HEK293 (cell line): ENCODE measurements around the gene KANK4.

Source experiments
- CTCF ChIA-PET: fragments of 350-600 bp; formaldehyde crosslinking; extraction: SDS; loops from one replicate; lab custom pipeline; 2021; ENCODE audit warnings: antibody characterized with exemption; lab: Yijun Ruan, JAX
- POLR2A ChIA-PET: fragments of 300-600 bp; formaldehyde crosslinking; extraction: SDS; loops from one replicate; lab custom pipeline; 2020; ENCODE audit warnings: antibody characterized with exemption, inconsistent platforms; lab: Yijun Ruan, JAX
- H3K27ac ChIP-seq: fragments of 200-500 bp; sonication (Bioruptor generic); 2 replicates; pipeline ENCODE4 v1.5.1; 2014; ENCODE audit warnings: low read depth, low read length, control low read depth, inconsistent platforms; ENCODE audit errors: extremely low read depth
- H3K36me3 ChIP-seq, 2 experiments: fragments of 200-500 bp in 1 of 2; sonication (Bioruptor generic) in 1 of 2; 1 replicate in 1 of 2; 2 replicates in 1 of 2; pipeline ENCODE4 v1.5.1; 2014 to 2017; ENCODE audit warnings: inconsistent platforms in 2 of 2, low read length in 2 of 2; ENCODE audit not compliant: control insufficient read depth in 2 of 2, insufficient read depth in 1 of 2
- H3K4me1 ChIP-seq: fragments of 200-500 bp; sonication (Bioruptor generic); 2 replicates; pipeline ENCODE4 v1.5.1; 2014; ENCODE audit warnings: mild to moderate bottlenecking, low read length, inconsistent platforms; ENCODE audit not compliant: control insufficient read depth, insufficient read depth
- H3K4me3 ChIP-seq: 2 replicates; pipeline ENCODE4 v1.5.1; 2011; ENCODE audit warnings: low read depth, mild to moderate bottlenecking, control low read depth, low read length, moderate library complexity
- H3K9me3 ChIP-seq: fragments of 200-500 bp; sonication (Bioruptor generic); 2 replicates; pipeline ENCODE4 v1.5.1; 2014; ENCODE audit warnings: low read depth, low read length, inconsistent platforms; ENCODE audit not compliant: control insufficient read depth, insufficient read depth
- GLI2 ChIP-seq: fragments of 450-650 bp; formaldehyde crosslinking; IDR thresholded peaks from 2 replicates; pipeline ENCODE4; 2017; ENCODE audit warnings: missing biosample characterization, missing genetic modification characterization, low read depth, borderline replicate concordance
- MZF1 ChIP-seq: fragments of 450-650 bp; formaldehyde crosslinking; IDR thresholded peaks from 2 replicates; pipeline ENCODE4 v1.5.1; 2017; ENCODE audit warnings: missing biosample characterization, missing genetic modification characterization, borderline replicate concordance
- WT1 ChIP-seq: fragments of 450-650 bp; formaldehyde crosslinking; IDR thresholded peaks from 2 replicates; pipeline ENCODE4 v1.5.1; 2016; ENCODE audit warnings: missing biosample characterization, missing genetic modification characterization
- ZBTB17 ChIP-seq: fragments of 450-650 bp; formaldehyde crosslinking; IDR thresholded peaks from 2 replicates; pipeline ENCODE4 v1.5.1; 2016; ENCODE audit warnings: missing biosample characterization, missing genetic modification characterization
- ZFP37 ChIP-seq: fragments of 450-650 bp; formaldehyde crosslinking; IDR thresholded peaks from 2 replicates; pipeline ENCODE4 v1.5.1; 2016; ENCODE audit warnings: missing biosample characterization, missing genetic modification characterization
- ZNF114 ChIP-seq: fragments of 450-650 bp; formaldehyde crosslinking; IDR thresholded peaks from 2 replicates; pipeline ENCODE4 v1.5.0; 2017; ENCODE audit warnings: missing biosample characterization, missing genetic modification characterization
- ZNF133 ChIP-seq: fragments of 450-650 bp; formaldehyde crosslinking; IDR thresholded peaks from 2 replicates; pipeline ENCODE4 v1.5.1; 2016; ENCODE audit warnings: missing biosample characterization, missing genetic modification characterization
- ZNF146 ChIP-seq: fragments of 450-650 bp; formaldehyde crosslinking; IDR thresholded peaks from 2 replicates; pipeline ENCODE4 v1.5.1; 2016; ENCODE audit warnings: missing biosample characterization, missing genetic modification characterization
- ZNF2 ChIP-seq: fragments of 450-650 bp; formaldehyde crosslinking; IDR thresholded peaks from 2 replicates; pipeline ENCODE4 v1.5.1; 2016; ENCODE audit warnings: missing biosample characterization, missing genetic modification characterization
- ZNF202 ChIP-seq: fragments of 450-650 bp; formaldehyde crosslinking; IDR thresholded peaks from 2 replicates; pipeline ENCODE4 v1.5.1; 2016; ENCODE audit warnings: missing biosample characterization, missing genetic modification characterization, borderline replicate concordance
- ZNF221 ChIP-seq: fragments of 450-650 bp; formaldehyde crosslinking; IDR thresholded peaks from 2 replicates; pipeline ENCODE4 v1.5.1; 2017; ENCODE audit warnings: missing biosample characterization, missing genetic modification characterization, borderline replicate concordance
- ZNF433 ChIP-seq: fragments of 450-650 bp; formaldehyde crosslinking; IDR thresholded peaks from 2 replicates; pipeline ENCODE4 v1.5.1; 2016; ENCODE audit warnings: missing biosample characterization, missing genetic modification characterization, low read depth
- ZNF555 ChIP-seq: fragments of 450-650 bp; formaldehyde crosslinking; conservative IDR thresholded peaks from 2 replicates; pipeline ENCODE4 v1.5.1; 2017; ENCODE audit warnings: missing biosample characterization, mild to moderate bottlenecking, missing genetic modification characterization, inconsistent platforms
- ZNF561 ChIP-seq: fragments of 450-650 bp; IDR thresholded peaks from 2 replicates; pipeline ENCODE4 v1.5.1; 2018; ENCODE audit warnings: missing biosample characterization, missing genetic modification characterization, borderline replicate concordance
- ZNF610 ChIP-seq: fragments of 450-650 bp; formaldehyde crosslinking; IDR thresholded peaks from 2 replicates; pipeline ENCODE4 v1.5.1; 2016; ENCODE audit warnings: missing biosample characterization, missing genetic modification characterization, borderline replicate concordance
- ZNF670 ChIP-seq: fragments of 450-650 bp; formaldehyde crosslinking; IDR thresholded peaks from 2 replicates; pipeline ENCODE4 v1.5.1; 2016; ENCODE audit warnings: missing biosample characterization, missing genetic modification characterization, low read depth
- ZNF704 ChIP-seq: fragments of 450-650 bp; formaldehyde crosslinking; IDR thresholded peaks from 2 replicates; pipeline ENCODE4 v1.5.1; 2016; ENCODE audit warnings: missing biosample characterization, missing genetic modification characterization
- ZNF747 ChIP-seq: fragments of 450-650 bp; formaldehyde crosslinking; IDR thresholded peaks from 2 replicates; pipeline ENCODE4 v1.5.1; 2016; ENCODE audit warnings: missing biosample characterization, missing genetic modification characterization
- ZNF768 ChIP-seq: fragments of 450-650 bp; formaldehyde crosslinking; IDR thresholded peaks from 2 replicates; pipeline ENCODE4 v1.5.1; 2018; ENCODE audit warnings: missing biosample characterization, mild to moderate bottlenecking, missing genetic modification characterization
- ZNF830 ChIP-seq: fragments of 450-650 bp; IDR thresholded peaks from 2 replicates; pipeline ENCODE4 v1.5.0; 2018; ENCODE audit warnings: missing biosample characterization, missing genetic modification characterization, low read depth, mild to moderate bottlenecking, moderate library complexity
- ZSCAN23 ChIP-seq: fragments of 450-650 bp; formaldehyde crosslinking; IDR thresholded peaks from 2 replicates; pipeline ENCODE4 v1.5.1; 2016; ENCODE audit warnings: missing biosample characterization, missing genetic modification characterization
- ZSCAN30 ChIP-seq: fragments of 450-650 bp; IDR thresholded peaks from 2 replicates; pipeline ENCODE4 v1.5.1; 2018; ENCODE audit warnings: missing biosample characterization, mild to moderate bottlenecking, missing genetic modification characterization, moderate library complexity
- TF ChIP-seq, protein P1 (sequence below): fragments of 450-650 bp; formaldehyde crosslinking; IDR thresholded peaks from 2 replicates; pipeline ENCODE4 v1.5.1; 2016; ENCODE audit warnings: missing biosample characterization, missing genetic modification characterization
- TF ChIP-seq, protein P2 (sequence below): fragments of 450-650 bp; formaldehyde crosslinking; IDR thresholded peaks from 2 replicates; pipeline ENCODE4 v1.5.1; 2016; ENCODE audit warnings: missing biosample characterization, missing genetic modification characterization
- TF ChIP-seq, protein P3 (sequence below): fragments of 450-650 bp; formaldehyde crosslinking; IDR thresholded peaks from 2 replicates; pipeline ENCODE4 v1.5.1; 2016; ENCODE audit warnings: missing biosample characterization, missing genetic modification characterization

Gene KANK4

DNA sequence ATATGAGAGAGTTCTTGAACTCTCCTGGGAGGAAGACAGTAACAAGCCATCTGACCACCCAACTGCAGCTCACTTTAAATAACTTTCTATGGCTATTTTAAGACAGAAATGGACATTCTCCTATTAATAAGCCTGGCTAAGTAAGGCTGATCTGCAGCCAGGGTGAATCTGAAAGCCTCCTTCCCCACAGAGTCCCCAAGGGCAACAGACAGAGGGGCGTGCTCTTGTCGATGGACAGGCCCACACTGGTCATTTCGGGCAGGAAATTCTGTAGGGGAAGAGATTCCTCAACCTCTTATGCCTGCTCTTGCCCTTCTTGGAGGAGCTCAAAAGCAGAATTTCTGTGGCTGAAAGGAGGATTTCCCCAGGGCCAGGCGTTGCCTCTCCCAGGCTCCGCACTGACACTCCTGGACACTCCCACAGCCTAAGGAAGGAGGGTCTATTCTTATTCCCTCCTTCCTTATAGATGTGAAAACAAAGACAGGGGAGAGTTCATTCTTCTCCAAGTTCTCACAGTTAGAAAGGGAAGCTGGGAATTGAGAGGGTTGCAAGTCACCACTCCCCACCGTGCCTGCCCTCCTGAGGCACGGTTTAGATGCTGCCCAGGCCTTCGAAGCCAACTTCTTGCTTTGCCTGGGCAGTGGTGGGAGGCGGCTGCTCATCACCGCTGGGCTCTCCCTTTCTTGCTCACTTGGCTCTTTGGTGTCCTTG is 17.9 kb upstream of the KANK4 start:
- CTCF ChIA-PET = interaction anchor here (0.6 to 0.8 kb wide), 3 partner anchors 17 to 161 kb away, joined by 3 to 4 read pairs (median 3); no protein-coding TSS in a partner anchor

GRCh38 chr1:62336638-62336994 is 17.4 kb upstream of the KANK4 start:
- CTCF ChIA-PET = no interaction called here
- no peak overlapping the region for H3K4me3 ChIP-seq
- POLR2A ChIA-PET = no interaction called here

More for the DNA sequence above, 17.9 kb upstream of the KANK4 start:
- Histone ChIP-seq H3K4me3 (no peak overlapping the region), H3K9me3 (no peaks in the 10 kb centered on the region), H3K4me1 (no peaks in the 10 kb centered on the region), H3K36me3 (no peaks in the 10 kb centered on the region), H3K27ac (no peak overlapping the region)
- POLR2A ChIA-PET = no interaction called here
- no peak for TF ChIP-seq ZNF768
- TF ChIP-seq MZF1 (tag by site-specific recombination) = no peak
- no peak for TF ChIP-seq ZNF830 (tag by site-specific recombination)
- no peak for TF ChIP-seq ZNF114 (tag by site-specific recombination)
- TF ChIP-seq ZNF561 = no peak
- TF ChIP-seq ZNF202 (tag by site-specific recombination) = no peak
- TF ChIP-seq ZNF221 (tag by site-specific recombination) = no peak
- no peak for TF ChIP-seq GLI2 (tag by site-specific recombination)
- no peak for TF ChIP-seq ZNF747
- no peak for TF ChIP-seq ZNF433 (tag by site-specific recombination)
- no peak for TF ChIP-seq ZSCAN30
- TF ChIP-seq ZNF2 (tag by site-specific recombination) = no peak

GRCh38 chr1:62335656-62336055 is 16.4 kb upstream of the KANK4 start:
- CTCF ChIA-PET = no interaction called here
- no peak overlapping the region for H3K27ac ChIP-seq

More at GRCh38 chr1:62336638-62336994, 17.4 kb upstream of the KANK4 start:
- Histone ChIP-seq H3K27ac (no peak overlapping the region), H3K4me1 (no peaks in the 10 kb centered on the region), H3K9me3 (no peaks in the 10 kb centered on the region), H3K36me3 (no peaks in the 10 kb centered on the region)
- no peak for TF ChIP-seq ZFP37
- TF ChIP-seq ZNF670 (tag by site-specific recombination) = no peak
- TF ChIP-seq, protein P1, sequence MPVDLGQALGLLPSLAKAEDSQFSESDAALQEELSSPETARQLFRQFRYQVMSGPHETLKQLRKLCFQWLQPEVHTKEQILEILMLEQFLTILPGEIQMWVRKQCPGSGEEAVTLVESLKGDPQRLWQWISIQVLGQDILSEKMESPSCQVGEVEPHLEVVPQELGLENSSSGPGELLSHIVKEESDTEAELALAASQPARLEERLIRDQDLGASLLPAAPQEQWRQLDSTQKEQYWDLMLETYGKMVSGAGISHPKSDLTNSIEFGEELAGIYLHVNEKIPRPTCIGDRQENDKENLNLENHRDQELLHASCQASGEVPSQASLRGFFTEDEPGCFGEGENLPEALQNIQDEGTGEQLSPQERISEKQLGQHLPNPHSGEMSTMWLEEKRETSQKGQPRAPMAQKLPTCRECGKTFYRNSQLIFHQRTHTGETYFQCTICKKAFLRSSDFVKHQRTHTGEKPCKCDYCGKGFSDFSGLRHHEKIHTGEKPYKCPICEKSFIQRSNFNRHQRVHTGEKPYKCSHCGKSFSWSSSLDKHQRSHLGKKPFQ = no peak

More at GRCh38 chr1:62335656-62336055, 16.4 kb upstream of the KANK4 start:
- H3K4me3 ChIP-seq = no peak overlapping the region
- H3K4me1 ChIP-seq = no peaks in the 10 kb centered on the region
- H3K9me3 ChIP-seq = no peaks in the 10 kb centered on the region
- POLR2A ChIA-PET = no interaction called here
- no peak for TF ChIP-seq WT1
- no peak for TF ChIP-seq ZNF133 (tag by site-specific recombination)
- no peak for TF ChIP-seq ZNF555 (tag by site-specific recombination)
- TF ChIP-seq ZSCAN23 (tag by site-specific recombination) = no peak
- no peak for TF ChIP-seq ZNF704 (tag by site-specific recombination)
- TF ChIP-seq, protein P2, sequence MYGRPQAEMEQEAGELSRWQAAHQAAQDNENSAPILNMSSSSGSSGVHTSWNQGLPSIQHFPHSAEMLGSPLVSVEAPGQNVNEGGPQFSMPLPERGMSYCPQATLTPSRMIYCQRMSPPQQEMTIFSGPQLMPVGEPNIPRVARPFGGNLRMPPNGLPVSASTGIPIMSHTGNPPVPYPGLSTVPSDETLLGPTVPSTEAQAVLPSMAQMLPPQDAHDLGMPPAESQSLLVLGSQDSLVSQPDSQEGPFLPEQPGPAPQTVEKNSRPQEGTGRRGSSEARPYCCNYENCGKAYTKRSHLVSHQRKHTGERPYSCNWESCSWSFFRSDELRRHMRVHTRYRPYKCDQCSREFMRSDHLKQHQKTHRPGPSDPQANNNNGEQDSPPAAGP (tag by site-specific recombination) = no peak
- TF ChIP-seq ZSCAN30 = no peak
- TF ChIP-seq, protein P3, sequence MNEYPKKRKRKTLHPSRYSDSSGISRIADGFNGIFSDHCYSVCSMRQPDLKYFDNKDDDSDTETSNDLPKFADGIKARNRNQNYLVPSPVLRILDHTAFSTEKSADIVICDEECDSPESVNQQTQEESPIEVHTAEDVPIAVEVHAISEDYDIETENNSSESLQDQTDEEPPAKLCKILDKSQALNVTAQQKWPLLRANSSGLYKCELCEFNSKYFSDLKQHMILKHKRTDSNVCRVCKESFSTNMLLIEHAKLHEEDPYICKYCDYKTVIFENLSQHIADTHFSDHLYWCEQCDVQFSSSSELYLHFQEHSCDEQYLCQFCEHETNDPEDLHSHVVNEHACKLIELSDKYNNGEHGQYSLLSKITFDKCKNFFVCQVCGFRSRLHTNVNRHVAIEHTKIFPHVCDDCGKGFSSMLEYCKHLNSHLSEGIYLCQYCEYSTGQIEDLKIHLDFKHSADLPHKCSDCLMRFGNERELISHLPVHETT (tag by site-specific recombination) = no peak
- TF ChIP-seq GLI2 (tag by site-specific recombination) = no peak
- no peak for TF ChIP-seq ZNF146
- no peak for TF ChIP-seq ZBTB17 (tag by site-specific recombination)
- TF ChIP-seq ZNF610 (tag by site-specific recombination) = no peak
- H3K36me3 ChIP-seq = no peaks in the 10 kb centered on the region
